Transverse colon (tissue), 3 donors: ENCODE results near the gene ATL2.
"Not testable (repeated sequence)": the region's sequence is repeated elsewhere in the genome, so short reads cannot be mapped to it uniquely, and the experiment has no call there.

ENCODE experiments used
- CTCF ChIP-seq, 5 experiments: fragments of 200-600 bp in 3 of 5; fragments of 450-650 bp in 2 of 5; sonication (generic) in 3 of 5; IDR thresholded peaks; 1 replicate in 2 of 5; 2 replicates in 3 of 5; pipeline ENCODE4 v1.5.1; 2016 to 2017; ENCODE audit warnings: antibody characterized with exemption in 5 of 5, inconsistent platforms in 3 of 5, mild to moderate bottlenecking in 2 of 5, moderate library complexity in 1 of 5
- EP300 ChIP-seq: sonication (generic); formaldehyde crosslinking; IDR thresholded peaks from one replicate; pipeline ENCODE4 v1.6.1; 2017; ENCODE audit warnings: antibody characterized with exemption, low read depth
- POLR2A ChIP-seq: fragments of 450-650 bp; IDR thresholded peaks from one replicate; pipeline ENCODE4 v1.6.1; 2016; ENCODE audit warnings: antibody characterized with exemption, mild to moderate bottlenecking, moderate library complexity

GRCh38 chr2:38319240-38319639 lies 57.8 kb downstream of the ATL2 start:
- TF ChIP-seq CTCF (IDR thresholded peaks at IDR 0.05); POLR2A; EP300: not testable (repeated sequence)
